ENCODE data around the gene GPR55.

GPR55 gene

GRCh38 chr2:230895536-230896345 is 29.3 kb downstream of the GPR55 start:
- H3K27me3 ChIP-seq (ENCODE audit: insufficient read depth, poor library complexity, severe bottlenecking), result no peaks in the 10 kb centered on the region
- peak in 1 of 2 experiments; percentile 28 for DNase-seq (ENCODE audit: low read depth in 1 of 2, low spot score in 1 of 2)
- no peak overlapping the region for H3K27ac ChIP-seq (replicated peaks)
- TF ChIP-seq REST (IDR thresholded peaks at IDR 0.05; ENCODE audit: insufficient replicate concordance, low read depth), result no peak
- TF ChIP-seq SPI1 (IDR thresholded peaks at IDR 0.05; ENCODE audit: borderline replicate concordance, low read depth), result no peak
- no peak for TF ChIP-seq GABPA (IDR thresholded peaks at IDR 0.05; ENCODE audit: low read depth)
- TF ChIP-seq CTCF (IDR thresholded peaks at IDR 0.05; ENCODE audit: insufficient read depth, low read length), result no peak
- TF ChIP-seq POLR2AphosphoS5 (IDR thresholded peaks at IDR 0.05; ENCODE audit: low read depth), result no peak
- no peak overlapping the region for H3K4me3 ChIP-seq (replicated peaks; ENCODE audit: insufficient read depth, low read length)

GRCh38 chr2:230893841-230894781 is 30.9 kb downstream of the GPR55 start:
- no peak overlapping the region for H3K4me3 ChIP-seq (replicated peaks; ENCODE audit: insufficient read depth, low read length)
- DNase-seq (ENCODE audit: low read depth in 1 of 2, low spot score in 1 of 2), result peak; percentile 48 to 68
- peak overlapping the region; percentile 56 for H3K27ac ChIP-seq (replicated peaks)
- TF ChIP-seq POLR2AphosphoS5 (IDR thresholded peaks at IDR 0.05; ENCODE audit: low read depth), result no peak
- TF ChIP-seq CTCF (IDR thresholded peaks at IDR 0.05; ENCODE audit: insufficient read depth, low read length), result no peak
- peak; percentile 78 for TF ChIP-seq SPI1 (IDR thresholded peaks at IDR 0.05; ENCODE audit: borderline replicate concordance, low read depth)
- TF ChIP-seq GABPA (IDR thresholded peaks at IDR 0.05; ENCODE audit: low read depth), result peak; percentile 52; the same call in 1 of the 2 replicates
- no peaks in the 10 kb centered on the region for H3K27me3 ChIP-seq (ENCODE audit: insufficient read depth, poor library complexity, severe bottlenecking)

- no peaks in the 10 kb centered on the region for H3K27me3 ChIP-seq (ENCODE audit: insufficient read depth, poor library complexity, severe bottlenecking)
- H3K27ac ChIP-seq (replicated peaks), result no peak overlapping the region
- TF ChIP-seq SPI1 (IDR thresholded peaks at IDR 0.05; ENCODE audit: borderline replicate concordance, low read depth) (no peak), POLR2AphosphoS5 (IDR thresholded peaks at IDR 0.05; ENCODE audit: low read depth) (no peak), GABPA (IDR thresholded peaks at IDR 0.05; ENCODE audit: low read depth) (no peak), CTCF (IDR thresholded peaks at IDR 0.05; ENCODE audit: insufficient read depth, low read length) (no peak), REST (IDR thresholded peaks at IDR 0.05; ENCODE audit: insufficient replicate concordance, low read depth) (no peak)
- DNase-seq (ENCODE audit: low read depth in 1 of 2, low spot score in 1 of 2), result peak in 1 of 2 experiments; percentile 29
- H3K4me3 ChIP-seq (replicated peaks; ENCODE audit: insufficient read depth, low read length), result no peak overlapping the region
These were observed 31.7 kb downstream of the GPR55 start for GRCh38 chr2:230893338-230893737.

Data from HL-60 (cell line).